NK-92 treated with Interleukin-12 subunit alpha and Interleukin-12 subunit beta, amount 100 ng/mL, for 24 hours (cell line): ENCODE measurements around the gene BLACAT1.
"Not testable (repeated sequence)": the region's sequence is repeated elsewhere in the genome, so short reads cannot be mapped to it uniquely, and the experiment has no call there.

Experiments
- DNase-seq: peaks from one replicate; lab custom pipeline; 2025; lab: John Stamatoyannopoulos, UW

BLACAT1 gene

DNA sequence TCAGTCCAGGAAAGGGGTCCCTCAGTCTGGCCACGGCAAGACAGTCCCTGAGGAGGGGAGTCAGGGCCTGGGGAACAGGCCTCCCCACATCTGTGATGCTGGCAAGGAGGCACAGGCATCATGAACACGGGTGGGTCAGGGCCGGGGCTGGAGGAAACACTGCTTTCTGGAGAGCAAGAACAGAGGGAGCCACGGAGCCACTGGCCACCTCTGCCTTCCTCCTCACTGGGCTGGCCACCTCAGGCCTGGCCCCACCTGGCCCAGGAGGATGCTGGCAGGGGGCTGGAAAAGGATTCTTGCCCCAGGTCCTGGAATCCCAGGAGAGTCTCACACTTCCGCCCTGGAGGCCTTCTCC lies 15.7 kb downstream of the BLACAT1 start:
- DNase-seq, result no peak

GRCh38 chr1:205438213-205439158 lies 17.4 kb downstream of the BLACAT1 start:
- DNase-seq, result no peak

DNA sequence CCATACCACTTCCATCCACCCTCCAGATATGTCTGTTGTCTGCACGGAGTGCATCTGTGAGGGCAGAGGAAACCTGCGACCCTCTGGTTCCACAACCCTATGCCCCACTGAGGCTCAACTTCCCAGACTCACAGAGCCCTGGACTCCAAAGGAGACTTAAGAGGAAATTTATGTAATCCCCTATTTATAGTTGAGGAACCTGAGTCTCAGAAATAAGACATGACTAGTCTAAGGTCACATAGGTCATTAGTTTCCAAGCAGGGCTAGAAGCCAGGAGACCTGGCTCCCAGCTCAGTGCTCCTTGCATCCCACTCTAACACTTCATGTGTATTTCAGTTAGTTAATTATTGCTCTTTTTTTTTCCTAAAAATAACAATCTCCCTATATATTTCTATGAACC lies 18.3 kb downstream of the BLACAT1 start:
- DNase-seq, result no peak

GRCh38 chr1:205436776-205437410 lies 19.0 kb downstream of the BLACAT1 start:
- DNase-seq, result no peak

- no peak for DNase-seq
Measured at GRCh38 chr1:205435578-205436573, 20.0 kb downstream of the BLACAT1 start.

DNA sequence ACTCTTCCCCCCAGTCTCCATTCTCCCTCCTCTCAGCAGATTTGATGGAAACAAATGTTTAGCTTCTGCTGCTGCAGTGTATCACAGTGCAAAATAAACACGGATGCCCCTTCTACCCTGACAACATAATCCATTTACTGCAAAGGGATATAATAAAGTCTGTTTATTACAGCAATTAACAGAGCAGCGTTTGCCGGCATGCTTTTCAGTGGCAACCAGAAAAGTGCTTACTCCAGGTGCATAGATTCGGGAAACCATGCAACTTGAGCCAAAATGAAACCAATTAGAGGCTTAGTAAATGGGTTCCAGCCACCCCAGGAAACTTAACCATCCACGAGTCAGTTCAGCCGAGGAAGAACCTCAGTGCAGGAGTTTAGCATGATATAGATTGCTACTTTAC lies 21.1 kb downstream of the BLACAT1 start:
- no peak for DNase-seq

DNA sequence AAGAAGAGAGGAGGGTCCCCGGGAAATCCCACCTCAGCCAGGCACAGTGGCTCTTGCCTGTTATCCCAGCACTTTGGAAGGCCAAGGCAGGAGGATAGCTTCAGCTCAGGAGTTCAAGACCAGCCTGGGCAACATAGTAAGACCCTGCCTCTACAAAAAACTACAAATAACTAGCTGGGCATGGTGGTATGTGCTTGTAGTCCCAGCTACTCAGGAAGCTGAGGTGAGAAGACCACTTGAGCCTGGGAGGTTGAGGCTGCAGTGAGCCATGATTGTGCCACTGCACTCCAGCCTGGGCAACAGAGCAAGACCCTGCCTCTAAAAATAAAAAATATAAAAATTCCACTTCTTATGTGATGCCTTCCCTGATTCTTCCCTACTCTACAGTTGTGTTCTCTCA lies 23.2 kb downstream of the BLACAT1 start:
- not testable (repeated sequence) for DNase-seq

DNA sequence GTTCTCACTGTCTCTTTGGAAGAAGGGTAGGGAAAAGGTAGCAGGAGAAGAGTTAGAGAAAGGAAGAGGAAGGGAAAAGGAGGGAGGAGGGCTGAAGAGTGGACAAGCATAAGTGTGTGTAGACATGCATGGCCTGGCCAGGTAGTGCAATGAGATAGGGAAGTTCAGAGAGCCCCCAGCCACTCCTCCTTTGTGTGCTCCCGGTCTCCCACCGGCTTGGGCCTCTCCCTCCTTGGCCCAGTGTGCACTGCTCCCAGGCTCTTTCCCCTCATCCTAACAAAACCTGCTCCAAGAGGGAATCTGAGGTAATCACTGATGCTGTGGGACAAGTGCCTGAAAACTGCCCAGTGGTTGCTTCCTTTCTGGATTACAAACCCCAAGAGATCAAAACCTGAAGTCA lies 23.7 kb downstream of the BLACAT1 start:
- no peak for DNase-seq

GRCh38 chr1:205430696-205431305 lies 25.0 kb downstream of the BLACAT1 start:
- no peak for DNase-seq

DNA sequence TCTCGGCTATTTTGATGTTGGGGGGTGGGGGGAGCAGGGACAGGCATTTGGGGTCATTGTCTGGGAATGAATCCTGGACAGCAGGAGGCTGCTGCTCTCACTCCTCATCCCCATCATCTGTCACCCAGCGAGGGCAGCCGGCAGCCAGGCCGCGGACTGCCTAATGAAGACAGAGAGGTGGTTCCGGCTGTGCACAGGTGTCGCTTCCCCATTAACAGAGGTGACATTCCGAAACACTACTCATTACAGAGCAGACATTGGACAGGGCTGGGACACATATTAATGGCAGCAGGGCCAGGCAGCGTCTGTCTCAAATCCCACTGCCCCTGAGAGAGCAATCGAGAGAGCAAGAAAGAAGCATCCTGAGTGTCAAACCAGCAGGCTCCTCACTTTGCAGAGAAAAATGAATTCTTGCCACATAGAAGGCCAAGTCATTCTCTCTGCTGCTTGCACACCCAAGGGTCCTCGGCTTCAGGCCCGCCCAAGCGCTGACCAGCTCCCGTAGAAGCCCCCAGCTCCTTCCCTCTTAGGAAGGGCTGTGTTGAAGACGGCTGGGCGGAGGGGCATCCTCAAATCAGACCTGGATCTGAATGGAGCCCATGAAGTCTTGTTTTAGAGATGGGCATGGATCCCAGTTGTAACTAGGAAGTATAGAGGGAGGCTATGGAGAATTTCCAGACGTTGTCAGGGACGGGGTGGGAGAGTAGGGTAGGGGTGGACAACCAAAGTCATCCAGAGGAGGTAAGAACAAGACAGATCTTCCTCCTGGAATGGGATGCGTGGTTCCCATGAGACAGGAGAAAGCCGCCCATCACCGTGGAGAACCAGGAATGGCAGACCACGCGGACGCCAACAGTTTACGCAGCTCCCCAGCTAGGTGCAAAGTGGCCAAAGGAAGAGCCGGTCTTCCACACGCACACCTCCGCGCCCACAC lies 25.8 kb downstream of the BLACAT1 start:
- DNase-seq, result no peak

DNA sequence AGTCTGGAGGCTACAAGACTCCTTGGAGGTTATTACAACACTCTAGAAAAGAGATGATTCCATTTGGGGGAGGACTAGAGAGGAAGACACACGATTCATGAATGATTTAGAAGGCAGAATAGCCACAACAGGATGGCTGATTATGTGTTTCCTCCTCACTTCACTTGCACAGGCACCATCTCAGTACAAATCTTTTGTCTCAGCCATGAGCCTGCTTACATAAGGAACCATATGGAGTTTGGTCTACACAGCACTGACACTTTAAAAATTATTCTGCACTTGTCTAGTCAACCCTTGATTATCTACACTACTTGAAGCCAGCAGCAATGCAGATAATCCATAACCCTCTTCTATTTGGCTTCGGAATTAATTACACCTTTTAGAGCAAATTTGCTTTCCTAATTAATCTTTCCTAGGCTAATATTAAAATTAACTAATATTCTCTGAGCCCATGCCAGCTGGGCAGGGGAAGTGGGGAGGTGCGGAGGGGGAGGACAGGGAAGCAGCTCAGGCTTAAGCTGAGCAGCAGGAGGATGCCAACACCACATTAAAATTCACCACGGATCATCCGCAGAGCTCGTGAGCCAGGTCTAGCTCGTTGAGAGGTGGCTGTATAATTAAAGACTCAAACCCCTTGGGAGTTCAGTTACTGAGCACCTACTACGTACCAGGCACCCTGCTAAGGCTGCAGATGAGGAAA lies 30.8 kb downstream of the BLACAT1 start:
- no peak for DNase-seq

GRCh38 chr1:205423814-205424399 lies 31.9 kb downstream of the BLACAT1 start:
- no peak for DNase-seq

DNA sequence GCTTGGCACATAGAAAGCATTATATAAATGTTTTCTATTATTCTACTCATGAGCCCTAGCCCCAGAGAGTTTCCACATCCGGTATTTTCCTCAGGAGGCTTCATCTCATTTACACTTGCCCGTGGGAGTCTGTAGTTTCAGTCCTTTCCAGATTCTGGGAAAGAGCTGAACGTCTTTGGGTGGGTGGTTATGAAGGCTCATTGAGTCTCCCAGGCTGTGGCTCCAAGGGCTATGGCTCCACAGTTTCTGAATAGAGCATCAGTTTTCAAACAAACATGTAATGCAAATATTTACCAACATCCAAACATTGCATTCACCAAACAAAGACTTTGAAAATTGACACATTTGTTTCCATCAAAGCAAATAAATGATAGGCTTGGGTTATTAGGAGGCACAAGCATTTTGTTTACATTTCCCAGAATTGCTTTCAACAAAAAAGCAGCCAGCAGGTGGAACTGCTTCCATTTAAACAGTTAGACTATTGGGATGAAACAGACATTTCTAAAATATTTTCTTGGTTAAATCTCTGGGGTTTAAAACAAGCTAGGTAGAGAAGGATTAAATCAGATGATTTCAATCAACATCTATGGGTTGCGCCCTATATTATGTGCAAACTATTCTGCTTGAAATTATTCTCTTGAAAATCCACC lies 32.7 kb downstream of the BLACAT1 start:
- no peak for DNase-seq

GRCh38 chr1:205421798-205422197 lies 34.0 kb downstream of the BLACAT1 start, which contains the start of gene LEMD1:
TSS of gene LEMD1 (minus strand) at chr1:205422056. CDS start at chr1:205420536, 1,520 bp downstream.
- no peak for DNase-seq

DNA sequence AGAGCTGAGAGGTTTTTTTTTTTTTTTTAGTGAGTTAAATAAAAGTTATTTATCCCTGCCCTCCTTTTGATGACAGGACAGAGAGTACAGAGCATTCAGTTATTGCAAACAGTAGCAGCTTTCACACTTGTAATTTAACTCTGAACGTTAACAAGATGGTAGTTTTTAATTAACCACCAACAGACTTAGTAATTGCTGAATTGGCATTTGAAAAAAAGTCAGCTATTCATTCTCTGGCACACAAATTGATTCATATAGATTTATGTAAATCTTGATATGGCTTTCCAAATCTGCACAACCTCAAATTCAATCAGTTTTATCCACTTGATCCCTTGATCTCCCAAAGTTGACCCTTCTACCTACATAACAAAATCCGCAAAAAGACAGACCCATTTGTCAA lies 34.9 kb downstream of the BLACAT1 start:
- no peak for DNase-seq

- no peak for DNase-seq
Measured at GRCh38 chr1:205417870-205418635, 37.8 kb downstream of the BLACAT1 start.

- DNase-seq, result no peak
Measured at GRCh38 chr1:205416322-205416721, 39.5 kb downstream of the BLACAT1 start.

- DNase-seq, result no peak
Measured at GRCh38 chr1:205410581-205411298, 45.1 kb downstream of the BLACAT1 start.
